ENCODE measurements around the gene CLGN.

- TF ChIP-seq POLR2A (IDR thresholded peaks at IDR 0.05): no peak
- no peak for TF ChIP-seq CTCF (IDR thresholded peaks at IDR 0.05)
Measured at GRCh38 chr4:140363558-140363957, 63.9 kb downstream of the CLGN start.
